ENCODE measurements around the gene UMODL1.

UMODL1 gene

GRCh38 chr21:42079008-42079938, 8.2 kb downstream of the UMODL1 start (continued):
- TF ChIP-seq ISL1 (CRISPR knock-in tag; IDR thresholded peaks at IDR 0.05) (no peak), TOX (CRISPR knock-in tag; IDR thresholded peaks at IDR 0.05; ENCODE audit: borderline replicate concordance) (no peak), ZNF8 (CRISPR knock-in tag; IDR thresholded peaks at IDR 0.05) (no peak), OSR1 (CRISPR knock-in tag; IDR thresholded peaks at IDR 0.05) (no peak), ESRRG (CRISPR knock-in tag; IDR thresholded peaks at IDR 0.05) (no peak)

DNA sequence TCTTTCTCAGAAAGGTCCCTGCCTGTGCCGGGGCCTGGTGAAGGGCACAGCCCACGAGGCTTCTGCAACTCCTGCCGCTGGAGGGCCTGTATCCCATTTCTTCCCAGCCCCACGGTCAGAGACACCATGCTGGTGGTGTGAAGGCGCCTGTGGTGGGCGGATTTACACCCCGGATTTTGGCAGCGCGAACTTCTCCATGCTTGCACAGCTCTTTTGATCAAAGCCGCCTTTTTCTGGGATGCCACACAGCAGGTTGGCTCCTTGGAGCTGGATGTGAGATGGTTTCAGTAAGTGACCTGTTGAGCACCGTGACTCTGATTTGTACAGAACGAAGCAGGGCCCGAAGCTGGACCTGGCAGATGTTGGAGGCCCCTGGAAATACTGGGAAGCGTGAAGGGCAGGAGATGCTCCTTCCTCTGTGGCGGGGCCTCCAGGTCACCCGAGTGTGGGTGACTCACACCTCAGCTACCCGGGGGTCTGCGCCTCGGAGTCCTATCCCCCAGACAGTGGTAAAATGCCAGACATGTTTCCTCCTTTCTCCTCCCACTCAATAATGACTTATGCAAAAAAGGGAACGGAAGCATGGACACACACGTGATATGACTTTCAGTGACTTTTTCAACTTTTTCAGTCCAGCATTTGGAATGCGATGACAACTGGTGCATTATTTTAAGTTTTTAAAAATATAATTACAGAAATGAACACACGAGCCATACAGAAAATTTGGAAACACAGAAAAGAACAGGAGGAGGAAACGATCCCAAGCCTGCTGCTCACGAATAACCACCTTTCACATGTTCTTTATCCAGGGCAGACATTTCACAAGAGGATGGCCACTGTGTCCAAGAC, 9.0 kb downstream of the UMODL1 start:
- no peak for ATAC-seq
- TF ChIP-seq ZNF565 (CRISPR knock-in tag; conservative IDR thresholded peaks at IDR 0.05; ENCODE audit: low read depth) = no peak
- TF ChIP-seq TOX (CRISPR knock-in tag; IDR thresholded peaks at IDR 0.05; ENCODE audit: borderline replicate concordance) = no peak
- TF ChIP-seq CSRNP3 (CRISPR knock-in tag; IDR thresholded peaks at IDR 0.05) = no peak
- TF ChIP-seq ZFP3 (CRISPR knock-in tag; IDR thresholded peaks at IDR 0.05) = no peak
- no peak for TF ChIP-seq ISL1 (CRISPR knock-in tag; IDR thresholded peaks at IDR 0.05)
- no peak for TF ChIP-seq CSDC2 (CRISPR knock-in tag; IDR thresholded peaks at IDR 0.05)
- no peak for TF ChIP-seq ZNF70 (CRISPR knock-in tag; IDR thresholded peaks at IDR 0.05)
- no peak for TF ChIP-seq CREB5 (CRISPR knock-in tag; IDR thresholded peaks at IDR 0.05; ENCODE audit: low read depth)

DNA sequence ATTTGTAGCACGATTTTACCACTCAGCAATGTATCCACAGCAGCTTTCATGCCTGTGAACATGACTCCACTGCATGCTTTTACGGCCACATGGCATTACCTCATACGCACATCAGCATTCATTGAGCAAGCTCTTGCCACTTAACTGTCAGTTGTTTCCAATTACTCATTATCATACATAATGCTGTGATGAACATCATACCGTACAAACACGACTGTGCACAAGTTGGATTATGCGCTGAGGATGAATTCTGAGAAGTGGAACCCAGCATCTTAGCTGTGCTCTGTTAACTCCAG, 9.6 kb downstream of the UMODL1 start:
- ATAC-seq = no peak; the same call in 2 of the 3 replicates

More for the DNA sequence above, 9.6 kb downstream of the UMODL1 start:
- TF ChIP-seq TCF4 (CRISPR knock-in tag; IDR thresholded peaks at IDR 0.05; ENCODE audit: borderline replicate concordance) (no peak), ISL1 (CRISPR knock-in tag; IDR thresholded peaks at IDR 0.05) (no peak), TSHZ2 (CRISPR knock-in tag; IDR thresholded peaks at IDR 0.05) (no peak), ESRRG (CRISPR knock-in tag; IDR thresholded peaks at IDR 0.05) (no peak), GLIS3 (CRISPR knock-in tag; IDR thresholded peaks at IDR 0.05) (no peak), CSDC2 (CRISPR knock-in tag; IDR thresholded peaks at IDR 0.05) (no peak), ZNF8 (CRISPR knock-in tag; IDR thresholded peaks at IDR 0.05) (no peak), ZNF565 (CRISPR knock-in tag; conservative IDR thresholded peaks at IDR 0.05; ENCODE audit: low read depth) (no peak), BACH2 (CRISPR knock-in tag; IDR thresholded peaks at IDR 0.05; ENCODE audit: borderline replicate concordance) (no peak), ZFP30 (CRISPR knock-in tag; IDR thresholded peaks at IDR 0.05) (no peak)
- TF ChIP-seq, protein P1, sequence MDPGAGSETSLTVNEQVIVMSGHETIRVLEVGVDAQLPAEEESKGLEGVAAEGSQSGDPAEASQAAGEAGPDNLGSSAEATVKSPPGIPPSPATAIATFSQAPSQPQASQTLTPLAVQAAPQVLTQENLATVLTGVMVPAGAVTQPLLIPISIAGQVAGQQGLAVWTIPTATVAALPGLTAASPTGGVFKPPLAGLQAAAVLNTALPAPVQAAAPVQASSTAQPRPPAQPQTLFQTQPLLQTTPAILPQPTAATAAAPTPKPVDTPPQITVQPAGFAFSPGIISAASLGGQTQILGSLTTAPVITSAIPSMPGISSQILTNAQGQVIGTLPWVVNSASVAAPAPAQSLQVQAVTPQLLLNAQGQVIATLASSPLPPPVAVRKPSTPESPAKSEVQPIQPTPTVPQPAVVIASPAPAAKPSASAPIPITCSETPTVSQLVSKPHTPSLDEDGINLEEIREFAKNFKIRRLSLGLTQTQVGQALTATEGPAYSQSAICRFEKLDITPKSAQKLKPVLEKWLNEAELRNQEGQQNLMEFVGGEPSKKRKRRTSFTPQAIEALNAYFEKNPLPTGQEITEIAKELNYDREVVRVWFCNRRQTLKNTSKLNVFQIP (CRISPR knock-in tag; IDR thresholded peaks at IDR 0.05; ENCODE audit: borderline replicate concordance, low read depth) = no peak
